Measurements from ENCODE around the gene NEDD8.
"Not testable (repeated sequence)": the region's sequence is repeated elsewhere in the genome, so short reads cannot be mapped to it uniquely, and the experiment has no call there.

NEDD8 gene

GRCh38 chr14:24245350-24245749, 13.2 kb upstream of the NEDD8 start:
- H3K9me3 ChIP-seq (ENCODE audit: control insufficient read depth, insufficient read depth, low read depth, low read length); H3K4me3 ChIP-seq (ENCODE audit: low read depth, low read length); H3K27me3 ChIP-seq (ENCODE audit: control insufficient read depth, insufficient read depth, low read length); H3K27ac ChIP-seq (ENCODE audit: low read depth, low read length); H3K9ac ChIP-seq (ENCODE audit: low read length); H3K4me1 ChIP-seq (ENCODE audit: control insufficient read depth, insufficient read depth, low read length); H3K36me3 ChIP-seq (ENCODE audit: control insufficient read depth, insufficient read depth, low read length): not testable (repeated sequence)

GRCh38 chr14:24243336-24243836, 11.2 kb upstream of the NEDD8 start:
- H3K36me3 ChIP-seq (ENCODE audit: control insufficient read depth, insufficient read depth, low read length) = peaks cover 28% of the 10 kb centered on the region
- peak overlapping the region; percentile 95; the same call in 1 of the 2 replicates for H3K27ac ChIP-seq (ENCODE audit: low read depth, low read length)
- no peaks in the 10 kb centered on the region for H3K9me3 ChIP-seq (ENCODE audit: control insufficient read depth, insufficient read depth, low read depth, low read length)
- no peaks in the 10 kb centered on the region for H3K27me3 ChIP-seq (ENCODE audit: control insufficient read depth, insufficient read depth, low read length)
- peak overlapping the region; percentile 92 for H3K4me3 ChIP-seq (ENCODE audit: low read depth, low read length)
- peak overlapping the region; percentile 80 for H3K9ac ChIP-seq (ENCODE audit: low read length)
- H3K4me1 ChIP-seq (ENCODE audit: control insufficient read depth, insufficient read depth, low read length) = peaks cover 10% of the 10 kb centered on the region

GRCh38 chr14:24241829-24242443, 9.8 kb upstream of the NEDD8 start:
- no peaks in the 10 kb centered on the region for H3K9me3 ChIP-seq (ENCODE audit: control insufficient read depth, insufficient read depth, low read depth, low read length)
- H3K36me3 ChIP-seq (ENCODE audit: control insufficient read depth, insufficient read depth, low read length) = peaks cover 42% of the 10 kb centered on the region
- peaks cover 10% of the 10 kb centered on the region for H3K4me1 ChIP-seq (ENCODE audit: control insufficient read depth, insufficient read depth, low read length)
- H3K4me3 ChIP-seq (ENCODE audit: low read depth, low read length) = peak overlapping the region; percentile 92
- no peaks in the 10 kb centered on the region for H3K27me3 ChIP-seq (ENCODE audit: control insufficient read depth, insufficient read depth, low read length)
- peak overlapping the region; percentile 95 for H3K27ac ChIP-seq (ENCODE audit: low read depth, low read length)
- peak overlapping the region; percentile 80 for H3K9ac ChIP-seq (ENCODE audit: low read length)

GRCh38 chr14:24240110-24240918, 8.1 kb upstream of the NEDD8 start:
- Histone ChIP-seq H3K4me3 (ENCODE audit: low read depth, low read length) (no peak overlapping the region), H3K36me3 (ENCODE audit: control insufficient read depth, insufficient read depth, low read length) (peaks cover 59% of the 10 kb centered on the region), H3K4me1 (ENCODE audit: control insufficient read depth, insufficient read depth, low read length) (peaks cover 10% of the 10 kb centered on the region), H3K9ac (ENCODE audit: low read length) (no peak overlapping the region), H3K27me3 (ENCODE audit: control insufficient read depth, insufficient read depth, low read length) (no peaks in the 10 kb centered on the region), H3K27ac (ENCODE audit: low read depth, low read length) (no peak overlapping the region), H3K9me3 (ENCODE audit: control insufficient read depth, insufficient read depth, low read depth, low read length) (no peaks in the 10 kb centered on the region)

- H3K36me3 ChIP-seq (ENCODE audit: control insufficient read depth, insufficient read depth, low read length) = peaks cover 68% of the 10 kb centered on the region
- no peaks in the 10 kb centered on the region for H3K27me3 ChIP-seq (ENCODE audit: control insufficient read depth, insufficient read depth, low read length)
- peaks cover 8% of the 10 kb centered on the region for H3K4me1 ChIP-seq (ENCODE audit: control insufficient read depth, insufficient read depth, low read length)
- H3K9me3 ChIP-seq (ENCODE audit: control insufficient read depth, insufficient read depth, low read depth, low read length) = no peaks in the 10 kb centered on the region
- no peak overlapping the region for H3K9ac ChIP-seq (ENCODE audit: low read length)
- H3K4me3 ChIP-seq (ENCODE audit: low read depth, low read length) = no peak overlapping the region
- H3K27ac ChIP-seq (ENCODE audit: low read depth, low read length) = no peak overlapping the region
These were observed 6.4 kb upstream of the NEDD8 start for GRCh38 chr14:24238527-24239037.

- peaks cover 68% of the 10 kb centered on the region for H3K36me3 ChIP-seq (ENCODE audit: control insufficient read depth, insufficient read depth, low read length)
- H3K27me3 ChIP-seq (ENCODE audit: control insufficient read depth, insufficient read depth, low read length) = no peaks in the 10 kb centered on the region
- no peak overlapping the region for H3K9ac ChIP-seq (ENCODE audit: low read length)
- no peaks in the 10 kb centered on the region for H3K9me3 ChIP-seq (ENCODE audit: control insufficient read depth, insufficient read depth, low read depth, low read length)
- no peak overlapping the region for H3K4me3 ChIP-seq (ENCODE audit: low read depth, low read length)
- no peak overlapping the region for H3K27ac ChIP-seq (ENCODE audit: low read depth, low read length)
- peaks cover 10% of the 10 kb centered on the region for H3K4me1 ChIP-seq (ENCODE audit: control insufficient read depth, insufficient read depth, low read length)
These were observed 6.0 kb upstream of the NEDD8 start for GRCh38 chr14:24238123-24238522.

- H3K27ac ChIP-seq (ENCODE audit: low read depth, low read length) = no peak overlapping the region
- no peaks in the 10 kb centered on the region for H3K9me3 ChIP-seq (ENCODE audit: control insufficient read depth, insufficient read depth, low read depth, low read length)
- H3K4me3 ChIP-seq (ENCODE audit: low read depth, low read length) = no peak overlapping the region
- peaks cover 10% of the 10 kb centered on the region for H3K4me1 ChIP-seq (ENCODE audit: control insufficient read depth, insufficient read depth, low read length)
- no peaks in the 10 kb centered on the region for H3K27me3 ChIP-seq (ENCODE audit: control insufficient read depth, insufficient read depth, low read length)
- H3K9ac ChIP-seq (ENCODE audit: low read length) = no peak overlapping the region
- H3K36me3 ChIP-seq (ENCODE audit: control insufficient read depth, insufficient read depth, low read length) = peaks cover 68% of the 10 kb centered on the region
These were observed 5.3 kb upstream of the NEDD8 start for GRCh38 chr14:24237463-24237955.

- peaks cover 10% of the 10 kb centered on the region for H3K4me1 ChIP-seq (ENCODE audit: control insufficient read depth, insufficient read depth, low read length)
- peaks cover 68% of the 10 kb centered on the region for H3K36me3 ChIP-seq (ENCODE audit: control insufficient read depth, insufficient read depth, low read length)
- no peak overlapping the region for H3K27ac ChIP-seq (ENCODE audit: low read depth, low read length)
- H3K9me3 ChIP-seq (ENCODE audit: control insufficient read depth, insufficient read depth, low read depth, low read length) = no peaks in the 10 kb centered on the region
- no peak overlapping the region for H3K9ac ChIP-seq (ENCODE audit: low read length)
- no peaks in the 10 kb centered on the region for H3K27me3 ChIP-seq (ENCODE audit: control insufficient read depth, insufficient read depth, low read length)
- H3K4me3 ChIP-seq (ENCODE audit: low read depth, low read length) = no peak overlapping the region
These were observed 4.7 kb upstream of the NEDD8 start for GRCh38 chr14:24236689-24237462.

GRCh38 chr14:24235804-24236688, 3.9 kb upstream of the NEDD8 start:
- Histone ChIP-seq H3K9ac (ENCODE audit: low read length) (no peak overlapping the region), H3K27ac (ENCODE audit: low read depth, low read length) (no peak overlapping the region), H3K4me1 (ENCODE audit: control insufficient read depth, insufficient read depth, low read length) (peaks cover 9% of the 10 kb centered on the region; the same call in 1 of the 2 replicates), H3K36me3 (ENCODE audit: control insufficient read depth, insufficient read depth, low read length) (peaks cover 66% of the 10 kb centered on the region), H3K9me3 (ENCODE audit: control insufficient read depth, insufficient read depth, low read depth, low read length) (no peaks in the 10 kb centered on the region), H3K27me3 (ENCODE audit: control insufficient read depth, insufficient read depth, low read length) (no peaks in the 10 kb centered on the region), H3K4me3 (ENCODE audit: low read depth, low read length) (no peak overlapping the region)
